Activated T-helper 1 cell treated with Interleukin-2 at 50 U/mL for 16 hours (primary cell): Measurements from ENCODE around the gene PSMB8.

ENCODE experiments used
- DNase-seq: peaks from one replicate; pipeline ENCODE4 v3.0.0-alpha.2; 2020; ENCODE audit warnings: low read depth

The PSMB8 gene

DNA sequence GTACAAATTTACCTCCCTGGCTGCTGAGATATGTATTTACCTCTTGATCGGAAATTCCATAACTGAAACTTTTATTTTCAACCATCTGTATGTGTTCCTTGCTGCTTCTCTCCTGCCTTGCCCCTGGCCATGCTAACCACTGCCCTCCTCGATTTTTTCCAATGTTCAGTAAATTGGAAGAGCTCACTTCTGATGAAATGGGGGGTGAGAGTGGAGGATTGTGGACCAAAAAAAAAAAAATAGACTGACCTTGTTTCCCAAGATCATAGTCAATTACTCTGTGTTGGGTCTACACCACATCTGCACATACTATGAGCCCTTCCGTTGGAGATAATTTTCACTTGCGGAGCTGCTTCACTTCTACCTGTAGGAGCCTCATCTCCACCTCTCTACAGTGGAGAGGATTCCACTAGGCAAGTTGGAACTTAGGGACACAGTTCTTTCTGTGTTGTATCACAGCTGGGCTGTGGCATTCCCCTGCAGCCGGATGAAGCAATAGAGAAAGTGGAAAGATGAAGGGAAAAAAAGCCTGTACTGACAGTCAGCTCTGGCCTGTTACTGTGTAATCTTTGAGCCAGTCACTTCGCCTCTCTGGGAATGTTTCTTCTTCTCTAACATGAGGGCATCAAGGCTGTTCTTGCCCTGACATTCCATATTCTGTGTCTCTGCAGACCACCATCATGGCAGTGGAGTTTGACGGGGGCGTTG, 11.8 kb upstream of the PSMB8 start:
- DNase-seq = no peak

DNA sequence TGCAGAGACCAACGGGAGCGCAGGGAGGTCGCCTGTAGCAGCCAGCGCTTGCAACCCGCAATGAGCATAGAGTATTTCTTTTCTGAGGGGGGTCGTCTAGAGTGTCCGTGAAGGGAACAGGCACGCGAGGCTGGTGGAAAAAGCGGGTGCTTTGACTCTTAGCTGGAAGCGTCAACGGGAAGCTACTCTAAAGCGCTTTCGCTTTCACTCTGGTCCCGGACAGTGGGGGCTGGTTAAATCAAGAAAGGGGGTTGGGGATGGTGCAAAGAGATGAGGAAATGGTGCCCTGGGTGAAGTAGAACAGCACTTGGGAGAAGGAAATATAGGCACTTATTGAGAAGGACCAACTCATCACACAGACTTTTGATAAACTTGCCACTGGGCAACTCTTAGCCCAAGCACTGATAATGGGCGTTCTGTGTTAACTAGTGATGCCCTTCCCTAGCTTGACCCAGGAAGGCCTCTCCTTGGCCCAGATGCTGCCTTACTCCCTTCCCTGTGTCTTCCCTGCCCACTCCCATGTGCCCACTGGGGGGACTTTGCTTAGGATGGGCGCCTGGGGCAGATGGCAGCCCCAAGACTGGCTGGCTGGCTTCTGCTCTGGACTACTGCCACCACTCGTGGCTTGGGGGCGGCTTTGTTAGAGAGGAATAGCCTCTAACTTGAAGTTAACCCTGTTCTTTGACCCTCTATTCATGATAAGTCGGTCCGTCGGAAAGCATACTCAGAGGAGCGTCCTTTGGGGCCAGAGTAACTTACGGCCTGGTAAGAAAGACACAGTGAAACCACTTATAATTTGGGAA, 10.7 kb upstream of the PSMB8 start:
- DNase-seq = peak; percentile 24

DNA sequence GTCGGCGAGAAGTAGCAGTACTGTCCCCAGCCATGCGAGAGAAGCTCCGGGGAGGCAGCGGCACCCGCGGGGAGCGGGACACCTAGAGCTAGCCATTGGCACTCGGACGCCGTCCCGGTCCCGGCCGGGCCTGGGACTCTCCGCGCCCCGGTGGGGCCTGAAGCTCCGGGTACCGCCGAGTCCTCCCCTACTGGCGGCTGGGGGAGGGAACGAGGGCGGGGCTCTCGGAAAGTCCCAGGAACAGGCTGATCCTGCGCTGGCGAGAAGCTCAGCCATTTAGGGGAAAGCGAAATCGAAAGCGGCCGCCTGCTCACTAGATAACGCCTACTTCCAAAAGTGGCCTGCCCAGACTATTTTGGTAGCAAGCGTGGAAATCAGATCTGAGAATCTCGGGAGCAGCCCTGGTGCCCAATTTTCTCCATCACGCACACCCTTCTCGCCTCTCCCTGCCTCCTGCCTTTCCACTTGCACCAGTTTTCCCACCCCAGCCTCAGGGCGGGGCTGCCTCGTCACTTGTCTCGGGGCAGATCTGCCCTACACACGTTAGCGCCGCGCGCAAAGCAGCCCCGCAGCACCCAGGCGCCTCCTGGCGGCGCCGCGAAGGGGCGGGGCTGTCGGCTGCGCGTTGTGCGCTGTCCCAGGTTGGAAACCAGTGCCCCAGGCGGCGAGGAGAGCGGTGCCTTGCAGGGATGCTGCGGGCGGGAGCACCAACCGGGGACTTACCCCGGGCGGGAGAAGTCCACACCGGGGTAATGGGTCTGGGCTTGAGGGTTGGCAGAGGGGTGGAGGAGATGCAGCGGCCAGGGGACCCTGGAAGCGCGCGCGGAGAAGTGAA, 9.9 kb upstream of the PSMB8 start, which contains the start of the genes PSMB9 and TAP1:
Gene PSMB9, plus strand, starts transcription at position 652 of the 835 bp plus-strand sequence. Its CDS starts 38 bp downstream, at position 690.
Gene TAP1, minus strand, starts transcription at position 164 of the 835 bp plus-strand sequence. Its CDS starts 68 bp downstream, at position 96.
- DNase-seq = peak; percentile 86

DNA sequence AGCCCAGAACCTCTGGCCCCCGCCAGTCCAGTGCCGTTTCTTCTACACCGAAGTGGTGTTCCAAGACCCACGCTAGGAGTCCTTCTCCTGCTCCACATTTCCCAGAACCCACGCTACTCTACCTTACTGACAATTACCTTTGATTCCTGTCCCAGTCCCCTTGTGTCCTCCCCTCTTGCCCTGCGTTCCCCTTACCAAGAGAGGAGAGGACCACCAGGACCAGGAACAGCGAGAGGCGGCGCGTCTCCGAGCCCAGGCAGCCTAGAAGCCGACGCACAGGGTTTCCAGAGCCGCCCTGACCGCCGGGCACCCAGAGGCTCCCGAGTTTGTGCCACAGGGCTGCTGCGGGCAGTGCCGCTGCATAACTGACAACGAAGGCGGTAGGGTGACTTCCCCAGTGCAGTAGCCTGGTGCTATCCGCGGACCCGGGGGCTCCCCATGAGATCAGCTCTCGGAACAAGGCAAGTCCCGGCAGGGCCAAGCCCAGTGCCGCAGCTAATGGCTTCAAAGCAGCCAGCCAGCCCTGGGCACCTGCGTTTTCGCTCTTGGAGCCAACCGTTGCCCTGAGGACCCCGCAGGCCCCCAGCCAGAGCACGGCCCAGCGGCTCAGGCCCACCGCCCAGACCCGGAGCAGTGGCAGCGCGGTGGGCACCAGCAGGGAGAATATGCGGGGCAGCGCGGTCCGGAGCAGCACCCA, 9.1 kb upstream of the PSMB8 start:
- DNase-seq = peak; percentile 31

DNA sequence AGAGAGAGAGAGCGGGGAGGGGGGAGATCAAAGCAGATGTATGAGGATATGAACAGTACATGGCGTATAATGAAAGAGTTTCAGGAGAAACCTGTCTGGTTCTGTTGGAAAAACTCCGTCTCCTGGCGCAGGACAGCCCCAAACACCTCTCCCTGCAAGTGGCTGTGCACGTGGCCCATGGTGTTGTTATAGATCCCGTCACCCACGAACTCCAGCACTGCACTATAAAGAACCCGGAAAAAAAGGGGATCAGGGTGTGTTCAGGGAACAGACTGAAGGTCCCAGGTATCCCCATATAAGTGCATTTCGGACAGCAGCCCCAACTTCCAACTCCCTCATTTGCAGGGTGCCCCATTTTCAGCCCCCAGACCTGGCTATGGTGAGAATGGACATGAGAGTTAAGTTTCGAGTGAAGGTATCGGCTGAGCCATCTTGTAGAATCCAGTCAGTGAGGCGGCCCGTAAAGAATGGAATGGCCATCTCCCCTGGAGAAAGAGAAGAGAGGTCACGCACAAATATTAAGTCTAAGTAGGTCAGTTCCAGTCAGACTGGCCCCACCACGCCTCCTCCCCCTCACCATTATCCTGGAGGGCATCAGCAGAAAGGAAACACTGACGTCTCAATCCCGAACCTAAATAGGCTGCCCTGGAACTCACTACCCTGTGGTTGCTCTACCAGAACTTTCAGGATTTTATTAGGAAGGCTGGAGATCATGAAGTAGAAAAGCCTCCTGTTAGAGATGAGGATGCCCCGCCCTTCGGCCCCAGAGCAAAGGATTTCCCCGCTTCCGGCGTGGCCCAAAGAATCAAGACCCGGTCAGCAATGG, 8.4 kb upstream of the PSMB8 start:
- DNase-seq = no peak

DNA sequence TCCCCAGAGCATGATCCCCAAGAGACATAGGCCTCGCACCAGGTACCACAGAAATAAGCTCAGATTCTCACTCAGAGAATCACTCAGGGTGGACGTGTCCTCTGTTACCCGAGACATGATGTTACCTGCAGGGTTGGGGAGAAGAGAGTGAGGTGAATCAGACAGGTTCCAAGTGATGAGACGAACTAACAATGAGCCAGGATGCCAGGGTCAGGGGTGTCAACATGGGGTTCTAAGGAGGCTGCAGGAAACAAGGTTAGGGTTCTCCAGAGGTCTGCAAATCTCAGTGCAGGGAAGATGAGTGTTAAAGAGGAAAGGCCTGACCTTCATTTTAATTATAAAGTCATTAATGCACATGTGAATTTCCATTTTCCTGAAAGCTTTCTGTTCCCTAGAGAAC, 7.2 kb upstream of the PSMB8 start:
- DNase-seq = no peak

DNA sequence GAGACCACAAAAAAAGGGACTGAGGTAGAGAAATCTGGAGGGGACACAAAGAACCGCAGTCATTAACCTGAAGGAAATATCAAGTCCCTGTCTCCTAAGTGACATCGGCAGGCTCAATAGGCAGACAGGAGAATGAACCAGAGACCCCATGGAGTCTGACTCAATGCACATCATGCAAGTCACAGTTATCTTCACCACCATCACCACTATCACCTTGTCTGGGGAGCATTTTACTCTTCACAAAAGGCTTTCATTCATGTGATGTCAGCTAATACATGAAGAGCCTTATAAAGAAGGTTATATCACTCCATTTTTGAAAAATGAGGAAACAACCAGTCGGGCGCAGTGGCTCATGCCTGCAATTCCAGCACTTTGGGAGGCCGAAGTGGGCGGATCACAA, 5.3 kb upstream of the PSMB8 start:
- DNase-seq = no peak

DNA sequence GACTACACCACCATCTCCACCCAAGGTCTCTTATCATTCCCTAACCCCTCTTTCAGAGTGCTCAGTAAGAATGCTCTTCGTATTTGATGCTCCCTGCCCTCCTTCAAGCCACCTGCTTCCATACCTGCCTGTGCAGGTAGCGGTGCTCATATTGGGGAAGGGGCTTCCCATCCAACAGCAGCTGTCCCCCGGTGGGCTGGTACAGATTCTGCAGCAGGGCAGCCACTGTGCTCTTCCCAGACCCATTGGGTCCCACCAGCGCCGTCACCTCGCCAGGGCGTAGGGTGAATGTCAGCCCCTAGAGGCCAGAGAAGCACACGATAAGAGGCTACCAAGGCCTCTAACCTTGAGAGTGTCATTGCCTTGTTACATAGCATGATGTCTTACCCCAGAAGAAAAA, 3.9 kb upstream of the PSMB8 start:
- no peak for DNase-seq

DNA sequence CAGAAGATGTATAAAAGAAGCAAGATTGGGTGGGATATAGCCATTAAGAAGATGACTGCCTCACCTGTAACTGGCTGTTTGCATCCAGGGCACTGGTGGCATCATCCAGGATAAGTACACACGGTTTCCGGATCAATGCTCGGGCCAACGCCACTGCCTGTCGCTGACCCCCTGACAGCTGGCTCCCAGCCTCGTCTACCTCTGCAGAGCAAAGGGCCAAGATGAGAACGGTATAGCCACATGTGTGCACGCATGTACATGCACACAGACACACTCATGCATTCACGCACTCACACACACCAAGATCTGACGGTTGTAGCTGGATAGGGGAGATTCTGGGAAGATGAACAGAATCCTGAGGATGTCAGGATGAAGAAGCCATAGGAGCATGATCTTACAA, 3.2 kb upstream of the PSMB8 start:
- no peak for DNase-seq

DNA sequence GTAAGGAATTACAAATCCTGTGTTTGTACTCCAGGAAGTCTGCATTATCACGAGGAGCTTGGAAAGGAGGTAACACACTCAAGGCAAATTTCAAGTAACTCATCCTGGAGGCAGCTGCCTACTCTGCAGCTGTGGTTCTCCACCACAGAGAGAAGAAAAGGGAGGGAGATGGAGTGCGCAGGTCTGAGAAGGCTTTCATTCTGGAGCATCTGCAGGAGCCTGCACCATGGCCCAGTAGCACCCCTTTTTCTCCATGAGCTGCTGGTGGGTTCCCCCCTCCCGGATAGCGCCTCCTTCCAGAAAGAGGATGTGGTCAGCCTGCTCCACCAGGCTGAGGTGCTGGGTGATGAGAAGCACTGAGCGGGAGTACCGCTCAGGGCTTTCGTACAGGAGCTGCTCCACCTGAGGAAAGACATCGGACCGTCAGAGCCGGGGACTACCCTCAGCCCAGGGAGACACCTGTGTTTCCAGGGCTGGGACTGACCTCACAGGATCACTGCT, 1.6 kb upstream of the PSMB8 start:
- peak; percentile 18 for DNase-seq

DNA sequence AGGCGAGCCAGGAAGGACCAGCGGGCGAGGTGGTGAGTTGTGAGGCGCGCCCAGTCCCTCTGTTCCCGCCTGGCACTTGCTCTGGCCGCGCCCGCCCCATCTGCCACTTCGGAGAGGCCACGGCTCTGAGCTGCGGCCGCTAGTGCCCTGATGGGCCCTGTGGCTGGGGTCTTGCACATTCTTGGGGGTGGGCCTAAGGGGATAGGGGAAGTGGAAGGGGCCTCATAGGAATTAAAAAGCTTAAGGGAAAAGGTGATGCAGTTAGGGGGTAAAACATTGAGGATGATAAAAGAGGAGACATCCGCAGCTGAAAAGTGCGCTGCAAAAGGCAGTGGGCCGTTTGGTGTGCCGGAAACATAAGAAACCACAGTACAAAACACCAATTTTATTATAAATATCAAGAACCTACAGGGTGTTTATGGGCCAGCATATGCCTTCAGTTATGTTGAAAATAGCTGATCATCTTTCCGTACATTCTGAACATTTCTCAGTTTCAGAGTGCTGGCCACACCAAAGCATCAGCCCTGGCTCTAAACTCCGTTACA, 1.1 kb upstream of the PSMB8 start:
- no peak for DNase-seq

DNA sequence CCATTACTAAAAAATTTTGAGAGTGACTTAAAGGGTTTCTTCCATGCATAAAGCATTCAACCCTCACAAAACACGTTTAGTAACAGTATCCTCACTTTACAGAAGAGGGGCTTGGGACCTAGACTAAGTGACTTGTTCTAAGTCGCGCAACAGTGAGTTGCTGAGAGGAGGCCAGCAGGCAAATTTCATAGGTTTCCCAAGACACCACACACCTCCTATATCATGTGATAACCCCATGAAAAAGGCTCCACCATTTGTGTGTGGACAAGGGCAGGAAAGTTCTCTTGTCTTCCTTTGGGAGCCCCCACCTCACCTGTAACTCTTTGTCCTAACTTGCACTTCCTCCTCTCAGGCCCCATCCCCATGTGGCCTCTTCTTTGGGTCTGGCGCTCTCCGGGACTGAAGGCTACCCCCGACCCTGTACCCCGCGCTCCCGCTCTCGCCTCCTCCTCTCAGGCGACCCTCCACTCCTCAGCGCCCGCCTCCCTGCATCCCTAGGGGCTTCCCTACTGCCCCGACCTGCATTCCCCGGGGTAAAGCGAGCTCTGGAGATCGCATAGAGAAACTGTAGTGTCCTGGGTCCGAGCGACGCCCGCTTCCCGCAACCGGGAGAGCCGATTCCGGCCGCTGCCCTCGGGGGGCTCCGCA, 392 bp downstream of the PSMB8 start:
- no peak for DNase-seq

DNA sequence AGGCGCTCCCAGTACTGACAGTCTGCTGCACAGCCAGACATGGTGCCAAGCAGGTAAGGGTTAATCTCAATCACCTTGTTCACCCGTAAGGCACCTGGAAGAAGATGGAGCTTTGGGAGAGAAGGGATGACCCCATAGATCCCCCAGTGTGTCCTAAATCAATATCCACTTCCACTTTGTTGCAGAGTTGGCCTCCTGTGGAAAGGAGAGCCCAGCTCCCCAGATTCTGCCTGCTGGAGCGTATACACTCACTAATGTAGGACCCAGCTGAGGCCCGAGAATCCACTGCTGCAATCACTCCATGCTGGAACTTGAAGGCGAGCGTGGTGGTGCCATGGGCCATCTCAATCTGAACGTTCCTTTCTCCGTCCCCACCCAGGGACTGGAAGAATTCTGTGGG, 1.2 kb downstream of the PSMB8 start:
- no peak for DNase-seq

DNA sequence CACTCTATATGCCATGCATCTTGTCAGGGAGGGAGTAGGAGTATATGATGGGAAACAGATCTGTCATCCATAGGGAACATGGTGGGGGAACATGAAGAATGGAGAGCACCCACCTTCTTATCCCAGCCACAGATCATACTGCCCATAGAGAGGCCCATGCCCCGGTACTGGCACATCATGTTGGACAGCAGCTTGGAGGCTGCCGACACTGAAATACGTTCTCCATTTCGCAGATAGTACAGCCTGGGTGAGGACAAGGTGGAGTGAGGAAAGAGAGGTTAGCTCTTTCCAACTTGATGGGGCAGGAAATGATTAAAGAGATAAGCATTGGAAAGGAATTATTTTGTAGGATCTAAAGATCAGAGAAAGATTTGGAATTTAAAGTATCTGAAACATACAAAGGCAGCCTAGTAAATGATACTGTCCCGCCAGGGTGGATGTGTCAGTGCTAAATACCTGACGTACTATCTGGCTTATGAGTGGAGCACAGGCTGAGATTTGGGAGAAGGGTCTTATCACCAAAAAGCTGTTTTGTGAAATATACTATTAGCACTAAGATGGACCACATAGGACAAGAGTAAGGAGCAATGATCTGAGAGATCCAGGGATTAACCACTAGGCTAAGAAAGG, 1.7 kb downstream of the PSMB8 start:
- DNase-seq = no peak

DNA sequence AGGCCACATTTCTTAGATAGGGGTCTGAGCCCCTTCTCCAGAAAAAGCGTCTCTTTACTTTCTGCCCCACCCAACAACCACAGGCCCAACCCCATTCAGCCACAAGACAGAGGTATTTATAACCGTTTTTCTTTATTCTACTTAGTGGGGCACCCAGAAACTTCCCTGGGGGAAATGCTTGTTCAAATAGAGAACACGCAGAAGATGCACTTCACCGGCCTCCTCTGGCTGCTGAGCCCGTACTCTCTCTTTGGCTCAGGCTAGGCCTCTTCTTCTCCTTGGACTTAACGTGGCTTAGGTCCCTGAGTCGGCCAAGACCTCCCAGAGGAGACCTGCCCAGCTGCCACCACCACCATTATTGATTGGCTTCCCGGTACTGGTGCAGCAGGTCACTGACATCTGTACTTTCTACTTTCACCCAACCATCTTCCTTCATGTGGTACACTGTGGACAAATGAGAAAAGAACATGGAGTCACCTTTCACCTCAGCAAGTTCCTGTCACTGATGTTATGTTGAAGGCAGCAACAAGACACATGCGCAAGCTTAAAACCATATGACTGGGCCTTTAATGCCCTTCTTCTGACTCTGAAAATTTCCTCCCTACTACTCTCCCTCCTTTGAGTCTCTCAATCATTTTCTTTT, 3.1 kb downstream of the PSMB8 start:
- no peak for DNase-seq

DNA sequence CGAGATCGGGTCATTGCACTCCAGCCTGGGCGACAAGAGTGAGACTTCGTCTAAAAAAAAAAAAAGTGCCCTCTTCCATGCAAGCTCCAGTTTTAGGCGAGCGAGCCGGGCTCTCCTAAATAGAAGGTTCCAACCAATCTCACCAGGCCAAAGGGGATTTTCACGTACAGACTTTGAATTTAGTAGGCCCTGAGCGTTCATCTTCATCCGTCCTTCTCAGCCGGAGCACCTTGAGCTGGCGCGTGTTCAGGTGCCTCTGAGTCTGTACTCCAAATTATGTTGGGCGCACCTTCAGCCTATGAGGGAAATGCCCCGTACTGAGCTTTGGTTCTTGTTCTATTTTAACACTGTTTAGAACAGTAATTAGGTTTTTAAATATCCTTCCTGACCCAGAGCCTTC, 4.5 kb downstream of the PSMB8 start:
- no peak for DNase-seq

DNA sequence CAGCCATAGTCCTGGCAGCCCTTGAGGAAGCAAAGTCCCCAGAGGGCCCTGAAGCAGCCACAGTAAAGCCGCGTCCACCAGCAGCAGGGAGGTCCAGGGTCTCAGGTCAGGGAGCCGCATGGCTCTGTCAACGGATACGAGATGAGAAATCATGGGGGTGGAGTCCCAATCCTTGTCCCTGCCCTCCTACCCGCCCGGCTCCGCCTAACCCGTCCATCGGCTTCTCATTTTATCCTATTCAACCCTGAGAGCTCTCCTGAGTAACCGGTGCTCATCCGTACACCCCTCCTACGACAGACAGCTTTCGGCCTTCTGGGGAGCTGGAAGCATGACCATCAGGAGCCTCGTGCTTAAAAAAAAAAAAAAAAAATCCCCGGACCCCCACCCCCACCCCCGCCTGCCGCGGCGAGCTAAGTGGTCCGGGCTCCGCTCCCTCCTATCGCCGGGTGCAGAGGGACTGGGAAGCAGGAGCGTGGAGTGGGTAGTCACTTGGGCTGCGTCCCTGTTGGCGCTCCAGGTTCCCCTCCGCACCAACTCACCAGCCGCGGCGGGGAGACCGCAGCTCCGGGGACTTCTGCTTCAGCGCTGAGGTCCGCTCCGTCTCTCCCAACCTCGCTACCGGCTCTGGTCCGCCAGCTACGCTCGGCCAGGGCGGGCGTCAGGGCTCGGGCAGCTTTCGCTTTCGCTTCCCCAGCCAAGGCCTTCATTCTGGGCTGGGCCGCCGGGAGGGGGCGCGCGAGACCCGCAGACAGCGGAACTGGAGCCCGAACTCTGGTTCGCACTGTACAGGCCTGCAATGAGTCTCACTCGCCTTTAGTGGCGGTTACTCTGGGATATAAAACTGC, 5.5 kb downstream of the PSMB8 start, which contains the start of gene TAP2:
Gene TAP2, minus strand, starts transcription at position 626 of the 845 bp plus-strand sequence. Its CDS starts 506 bp downstream, at position 120.
- DNase-seq = peak; percentile 98

DNA sequence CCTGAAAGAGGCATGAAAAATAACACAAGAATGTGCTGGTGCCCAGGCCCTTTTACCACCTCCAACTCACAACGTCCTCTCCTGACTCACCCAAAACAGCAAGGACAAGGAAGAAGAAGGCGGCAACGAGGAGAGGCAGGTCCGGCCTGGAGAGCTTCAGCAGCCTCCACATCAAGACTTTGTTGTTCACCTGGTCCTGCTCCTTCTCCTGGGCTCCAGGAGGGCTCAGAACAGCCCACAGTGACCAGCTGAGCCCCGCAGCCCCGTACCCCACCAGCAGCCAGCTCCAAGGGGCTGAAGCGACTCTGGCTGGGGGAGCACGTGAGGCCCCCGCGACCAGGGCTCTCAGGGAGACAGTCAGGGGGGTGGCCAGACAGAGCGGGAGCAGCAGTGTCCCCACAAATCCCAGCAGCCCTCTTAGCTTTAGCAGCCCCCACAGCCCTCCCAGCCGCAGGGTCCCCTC, 6.2 kb downstream of the PSMB8 start:
- no peak for DNase-seq
